ENCODE results near the gene ATP6V1F. TPM values are rescaled to one million over a fixed set of nuclear protein-coding genes. Genes with fewer than 3 reads are reported as not detected.

Gene ATP6V1F
- total RNA-seq, 1 donor from 2014 or later, result 61.4 TPM

DNA sequence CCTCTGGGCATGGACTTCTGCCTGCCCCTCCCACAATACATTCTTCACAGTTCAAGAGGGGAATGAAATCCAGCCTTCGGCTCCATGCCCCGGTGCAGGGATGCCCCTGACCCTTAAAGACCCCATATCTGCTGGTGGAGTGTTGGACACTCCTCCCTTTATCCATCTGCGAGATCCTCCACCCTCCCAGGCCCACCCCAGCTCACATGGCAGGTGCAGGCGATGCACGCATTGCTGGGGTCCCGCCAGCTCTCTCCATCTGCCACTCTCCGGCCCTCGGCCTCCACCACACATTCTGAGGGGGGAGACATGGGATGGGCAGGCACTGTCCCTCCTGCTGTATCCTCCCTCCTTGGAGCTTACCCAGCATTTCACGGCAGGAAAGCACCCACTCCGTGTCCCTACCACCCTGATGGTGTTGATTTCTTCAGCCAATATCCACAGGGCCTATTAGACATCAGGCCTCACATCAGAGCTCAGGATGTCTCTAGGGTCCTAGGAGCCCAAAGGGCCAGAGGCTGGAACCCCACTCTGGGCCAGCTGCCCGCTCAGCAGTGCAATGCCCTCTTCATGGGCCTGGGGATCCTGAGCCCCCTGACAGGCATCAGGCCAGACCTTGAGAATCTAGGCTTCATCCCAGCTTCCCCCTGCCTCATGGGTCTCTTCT, 18.3 kb downstream of the ATP6V1F start:
- no peak for TF ChIP-seq EZH2phosphoT487 (IDR thresholded peaks at IDR 0.05)
- TF ChIP-seq CTCF (IDR thresholded peaks at IDR 0.05), result no peak
- no peak for TF ChIP-seq EZH2 (IDR thresholded peaks at IDR 0.05)
- Mint-ChIP-seq H3K27ac (peak overlapping the region; percentile 72), H3K9me3 (no peaks in the 10 kb centered on the region), H3K36me3 (no peaks in the 10 kb centered on the region), H3K27me3 (ENCODE audit: insufficient read depth, low read depth) (peaks cover 12% of the 10 kb centered on the region), H3K4me1 (peaks cover 12% of the 10 kb centered on the region), H3K4me3 (no peak overlapping the region)
- Histone ChIP-seq H3K9ac (no peak overlapping the region), H3K27ac (no peak overlapping the region), H3K4me2 (no peak overlapping the region), H3K9me3 (ENCODE audit: low read depth) (no peaks in the 10 kb centered on the region), H3F3A (ENCODE audit: low read depth) (no peaks in the 10 kb centered on the region), H2AFZ (replicated peaks) (no peak overlapping the region), H3K27me3 (no peaks in the 10 kb centered on the region), H3K36me3 (no peaks in the 10 kb centered on the region), H3K4me3 (no peak overlapping the region), H3K4me1 (peaks cover 3% of the 10 kb centered on the region), H4K20me1 (ENCODE audit: low read depth) (no peaks in the 10 kb centered on the region), H3K79me2 (ENCODE audit: low read depth) (no peaks in the 10 kb centered on the region)
- DNase-seq (ENCODE audit: low spot score), result no peak

DNA sequence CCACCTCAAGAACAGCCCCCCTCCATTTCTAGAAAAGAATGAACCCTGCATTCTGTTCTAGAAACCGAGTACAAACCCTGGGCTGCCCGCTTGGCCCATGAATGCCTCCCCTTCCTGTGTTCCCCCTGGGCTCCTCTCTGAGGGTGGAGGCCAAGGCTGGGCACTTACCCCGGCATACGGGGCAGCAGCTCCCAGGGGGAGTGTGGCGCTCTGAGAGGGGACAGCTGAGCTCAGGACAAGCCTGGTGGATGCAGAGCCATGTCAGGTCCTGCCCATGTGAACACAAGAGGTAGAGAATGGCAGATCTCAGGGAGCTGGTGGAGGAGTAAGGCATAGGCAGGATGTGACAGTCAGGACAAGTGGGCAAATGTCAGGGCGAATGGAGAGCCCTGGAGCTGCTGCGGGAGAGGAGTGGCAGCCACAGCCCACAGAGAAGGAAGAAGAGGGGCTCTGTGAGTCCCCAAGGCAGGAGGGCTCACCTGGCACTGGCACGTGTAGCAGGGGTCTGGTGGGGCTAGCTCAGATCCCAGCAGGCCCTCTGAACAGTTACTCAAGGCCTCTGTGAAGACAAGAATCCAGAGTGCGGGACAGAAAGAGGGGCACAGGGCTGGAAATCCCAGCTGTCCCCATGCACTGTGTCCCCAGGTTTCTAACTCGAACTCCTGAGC, 18.9 kb downstream of the ATP6V1F start:
- H3K4me3 ChIP-seq, result no peak overlapping the region
- Mint-ChIP-seq H3K4me3 (peak overlapping the region; percentile 55), H3K4me1 (peaks cover 12% of the 10 kb centered on the region), H3K9me3 (no peaks in the 10 kb centered on the region), H3K27ac (peak overlapping the region; percentile 72), H3K27me3 (ENCODE audit: insufficient read depth, low read depth) (peaks cover 13% of the 10 kb centered on the region), H3K36me3 (no peaks in the 10 kb centered on the region)
- no peak overlapping the region for H3K9ac ChIP-seq
- H3K9me3 ChIP-seq (ENCODE audit: low read depth), result no peaks in the 10 kb centered on the region
- H2AFZ ChIP-seq (replicated peaks), result no peak overlapping the region
- no peaks in the 10 kb centered on the region for H3F3A ChIP-seq (ENCODE audit: low read depth)
- no peaks in the 10 kb centered on the region for H3K27me3 ChIP-seq
- no peaks in the 10 kb centered on the region for H4K20me1 ChIP-seq (ENCODE audit: low read depth)
- H3K36me3 ChIP-seq, result no peaks in the 10 kb centered on the region
- no peak overlapping the region for H3K27ac ChIP-seq
- H3K4me2 ChIP-seq, result no peak overlapping the region
- no peak for DNase-seq (ENCODE audit: low spot score)
- H3K79me2 ChIP-seq (ENCODE audit: low read depth), result no peaks in the 10 kb centered on the region
- H3K4me1 ChIP-seq, result peaks cover 3% of the 10 kb centered on the region
- TF ChIP-seq EZH2phosphoT487 (IDR thresholded peaks at IDR 0.05), result no peak
- no peak for TF ChIP-seq CTCF (IDR thresholded peaks at IDR 0.05)
- no peak for TF ChIP-seq EZH2 (IDR thresholded peaks at IDR 0.05)

DNA sequence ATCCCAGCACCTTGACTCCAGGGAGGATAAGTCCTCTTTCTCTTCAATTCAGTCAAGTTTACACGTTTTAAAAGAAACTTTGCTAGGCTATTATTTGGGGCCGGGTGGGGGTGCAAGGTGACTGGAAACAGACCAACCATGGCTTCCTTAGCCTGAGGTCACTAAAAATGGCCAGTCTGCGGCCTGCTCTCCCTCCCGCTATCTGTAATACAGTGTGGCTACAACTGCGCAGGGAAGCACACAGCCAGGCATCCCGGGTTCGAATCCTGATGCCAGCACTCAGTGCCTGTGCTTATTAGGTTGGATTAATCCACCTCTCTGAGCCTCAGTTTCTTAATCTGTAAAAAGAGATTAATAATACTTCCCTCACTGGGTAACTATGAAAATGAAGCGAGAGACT, 19.5 kb downstream of the ATP6V1F start:
- H3K27ac Mint-ChIP-seq, result no peak overlapping the region
- H3K36me3 Mint-ChIP-seq, result no peaks in the 10 kb centered on the region
- Histone ChIP-seq H4K20me1 (ENCODE audit: low read depth) (no peaks in the 10 kb centered on the region), H3K36me3 (no peaks in the 10 kb centered on the region), H3F3A (ENCODE audit: low read depth) (no peaks in the 10 kb centered on the region), H3K4me2 (no peak overlapping the region), H2AFZ (replicated peaks) (no peak overlapping the region), H3K4me3 (no peak overlapping the region), H3K9me3 (ENCODE audit: low read depth) (no peaks in the 10 kb centered on the region), H3K9ac (no peak overlapping the region), H3K79me2 (ENCODE audit: low read depth) (no peaks in the 10 kb centered on the region), H3K4me1 (peaks cover 3% of the 10 kb centered on the region), H3K27me3 (no peaks in the 10 kb centered on the region), H3K27ac (no peak overlapping the region)
- no peak overlapping the region for H3K4me3 Mint-ChIP-seq
- H3K9me3 Mint-ChIP-seq, result no peaks in the 10 kb centered on the region
- DNase-seq (ENCODE audit: low spot score), result no peak
- H3K27me3 Mint-ChIP-seq (ENCODE audit: insufficient read depth, low read depth), result peaks cover 16% of the 10 kb centered on the region
- TF ChIP-seq CTCF (IDR thresholded peaks at IDR 0.05) (no peak), EZH2 (IDR thresholded peaks at IDR 0.05) (no peak), EZH2phosphoT487 (IDR thresholded peaks at IDR 0.05) (no peak)
- peaks cover 12% of the 10 kb centered on the region for H3K4me1 Mint-ChIP-seq
